GM23338 (cell line): ENCODE data around the gene RFESD. TPM values are rescaled to one million over a fixed set of nuclear protein-coding genes. Genes with fewer than 3 reads are reported as not detected.

Experiments used
- ATAC-seq: fragments of 200-7000 bp; cut with Tn5 transposase; 3 replicates; pipeline ENCODE4 v1.9.1; 2020
- DNase-seq: peaks from one replicate; pipeline ENCODE4 v3.0.0-alpha.2; 2015; ENCODE audit warnings: low spot score
- H2AFZ ChIP-seq: fragments of 200-600 bp; sonication (generic); 2 replicates; pipeline ENCODE4 v1.8.0; 2016; ENCODE audit warnings: antibody characterized with exemption, mild to moderate bottlenecking, moderate library complexity
- H3F3A ChIP-seq: fragments of 200-600 bp; sonication (generic); replicated peaks from 2 replicates; pipeline ENCODE4 v1.8.0; 2017; ENCODE audit warnings: antibody characterized with exemption, mixed run types, low read depth
- H3K27ac ChIP-seq: fragments of 200-600 bp; sonication (generic); 2 replicates; pipeline ENCODE4 v1.6.1; 2016; ENCODE audit warnings: low read depth
- H3K27me3 ChIP-seq: fragments of 200-600 bp; sonication (generic); 2 replicates; pipeline ENCODE4 v1.8.0; 2016; ENCODE audit warnings: mild to moderate bottlenecking, mixed run types, moderate library complexity; ENCODE audit not compliant: insufficient read depth
- H3K36me3 ChIP-seq: fragments of 200-600 bp; sonication (generic); 2 replicates; pipeline ENCODE4 v1.8.0; 2016; ENCODE audit warnings: mild to moderate bottlenecking; ENCODE audit not compliant: insufficient read depth
- H3K4me1 ChIP-seq: fragments of 200-600 bp; sonication (generic); 2 replicates; pipeline ENCODE4 v1.8.0; 2016; ENCODE audit warnings: mild to moderate bottlenecking, moderate library complexity; ENCODE audit not compliant: insufficient read depth
- H3K4me2 ChIP-seq: fragments of 200-600 bp; sonication (generic); 2 replicates; pipeline ENCODE4 v1.7.1; 2017; ENCODE audit warnings: mixed run types
- H3K4me3 ChIP-seq: fragments of 200-600 bp; sonication (generic); 2 replicates; pipeline ENCODE4 v1.6.1; 2016; ENCODE audit warnings: mixed run types
- H3K79me2 ChIP-seq: fragments of 200-600 bp; sonication (generic); replicated peaks from 2 replicates; pipeline ENCODE4 v1.8.0; 2017; ENCODE audit warnings: mild to moderate bottlenecking; ENCODE audit not compliant: insufficient read depth
- H3K9me2 ChIP-seq: fragments of 200-600 bp; sonication (generic); 2 replicates; pipeline ENCODE4 v1.8.0; 2017; ENCODE audit not compliant: insufficient read depth
- H4K20me1 ChIP-seq: fragments of 200-600 bp; sonication (generic); replicated peaks from 2 replicates; pipeline ENCODE4 v1.8.0; 2017; ENCODE audit warnings: mild to moderate bottlenecking; ENCODE audit not compliant: insufficient read depth
- H3K27ac Mint-ChIP-seq: 2 replicates; pipeline ENCODE4 v1.8.0; 2020; ENCODE audit warnings: inconsistent platforms, mild to moderate bottlenecking, moderate library complexity, mixed read lengths
- H3K27me3 Mint-ChIP-seq: 3 replicates; pipeline ENCODE4 v1.8.0; 2022; ENCODE audit warnings: low read depth, mild to moderate bottlenecking, moderate library complexity, mixed read lengths, inconsistent platforms; ENCODE audit not compliant: insufficient read depth, poor library complexity
- H3K36me3 Mint-ChIP-seq: 3 replicates; pipeline ENCODE4 v1.8.0; 2021; ENCODE audit warnings: low read depth, mild to moderate bottlenecking, inconsistent platforms, moderate library complexity, mixed read lengths
- H3K4me1 Mint-ChIP-seq: 3 replicates; pipeline ENCODE4 v1.8.0; 2020; ENCODE audit warnings: mild to moderate bottlenecking, inconsistent platforms, mixed read lengths
- H3K4me3 Mint-ChIP-seq: 3 replicates; pipeline ENCODE4 v1.8.0; 2021; ENCODE audit warnings: moderate library complexity, mild to moderate bottlenecking, inconsistent platforms, mixed read lengths
- H3K9me3 Mint-ChIP-seq: 3 replicates; pipeline ENCODE4 v1.8.0; 2020; ENCODE audit warnings: moderate library complexity, mild to moderate bottlenecking, inconsistent platforms, mixed read lengths
- CREB1 ChIP-seq: fragments of 250-450 bp; sonication (Bioruptor Pico); IDR thresholded peaks from 2 replicates; pipeline ENCODE4 v1.5.0; 2020; ENCODE audit warnings: low read depth, mild to moderate bottlenecking, moderate library complexity
- CTCF ChIP-seq, 2 experiments: fragments of 200-600 bp in 1 of 2; sonication (generic) in 1 of 2; conservative IDR thresholded peaks; 2 replicates each; pipeline versions ENCODE4 v1.5.1 to v1.6.1; 2016 to 2017; ENCODE audit warnings: antibody characterized with exemption in 2 of 2, low read depth in 2 of 2, mild to moderate bottlenecking in 2 of 2, moderate library complexity in 1 of 2
- EZH2 ChIP-seq: fragments of 200-600 bp; sonication (generic); IDR thresholded peaks from one replicate; pipeline ENCODE4 v1.8.0; 2017; ENCODE audit warnings: antibody characterized with exemption, mild to moderate bottlenecking, low read depth; ENCODE audit not compliant: unreplicated experiment
- EZH2phosphoT487 ChIP-seq: fragments of 200-600 bp; sonication (generic); IDR thresholded peaks from one replicate; pipeline ENCODE4 v1.8.1; 2018; ENCODE audit warnings: antibody characterized with exemption; ENCODE audit not compliant: unreplicated experiment
- JUNB ChIP-seq: IDR thresholded peaks from one replicate; pipeline ENCODE4 v1.6.1; 2016; ENCODE audit warnings: antibody characterized with exemption; ENCODE audit not compliant: unreplicated experiment
- NANOG ChIP-seq: IDR thresholded peaks from 2 replicates; pipeline ENCODE4 v1.6.1; 2016; ENCODE audit warnings: antibody characterized with exemption, borderline replicate concordance
- POLR2AphosphoS5 ChIP-seq: IDR thresholded peaks from 2 replicates; pipeline ENCODE4 v1.6.1; 2016; ENCODE audit warnings: antibody characterized with exemption, low read depth
- REST ChIP-seq: IDR thresholded peaks from one replicate; pipeline ENCODE4 v1.6.1; 2018; ENCODE audit warnings: antibody characterized with exemption; ENCODE audit not compliant: unreplicated experiment
- STAT1 ChIP-seq: IDR thresholded peaks from one replicate; pipeline ENCODE4 v1.6.1; 2016; ENCODE audit warnings: antibody characterized with exemption; ENCODE audit not compliant: unreplicated experiment
- ZNF114 ChIP-seq: fragments of 250-450 bp; sonication (Bioruptor Pico); IDR thresholded peaks from 2 replicates; pipeline ENCODE4 v1.5.0; 2020; ENCODE audit warnings: mild to moderate bottlenecking, moderate library complexity
- ZNF331 ChIP-seq: fragments of 250-450 bp; sonication (Bioruptor Pico); IDR thresholded peaks from 2 replicates; pipeline ENCODE4 v1.5.0; 2020; ENCODE audit warnings: low read depth, mild to moderate bottlenecking, moderate library complexity
- ZNF462 ChIP-seq: fragments of 250-450 bp; sonication (Bioruptor Pico); IDR thresholded peaks from 2 replicates; pipeline ENCODE4 v1.5.0; 2020; ENCODE audit warnings: mild to moderate bottlenecking, moderate library complexity
- polyA plus RNA-seq: library from polyadenylated mRNA; unstranded; fragments of >200 nt; fragmentation: Nextera tagmentation; extraction: Ambion mirVana; gene quantifications from 2 replicates; pipeline ENCODE4 v1.2.1, GENCODE V29; 2016
- total RNA-seq: library from RNA; depleted of rRNA; stranded (reverse); fragments of >200 nt; shearing (Covaris generic); gene quantifications from 2 replicates; pipeline ENCODE4 v1.2.3, GENCODE V29; 2014

Gene RFESD
- total and polyA plus RNA-seq, 2 experiments from 2014 or later = 2.4 to 6.9 TPM

- TF ChIP-seq JUNB (no peak), CREB1 (CRISPR knock-in tag) (no peak), CTCF (conservative IDR thresholded peaks at IDR 0.05; ENCODE audit: low read depth in 2 of 2) (no peak)
Measured at GRCh38 chr5:95647886-95648860, 1.6 kb downstream of the RFESD start (continued).

GRCh38 chr5:95649274-95649673, 2.7 kb downstream of the RFESD start:
- no peak overlapping the region for H3K4me2 ChIP-seq
- DNase-seq (no peak), ATAC-seq (no peak)
- H3K4me1 ChIP-seq = no peaks in the 10 kb centered on the region
- H3K79me2 ChIP-seq = no peaks in the 10 kb centered on the region
- no peaks in the 10 kb centered on the region for H3F3A ChIP-seq
- Mint-ChIP-seq H3K36me3 (no peaks in the 10 kb centered on the region), H3K27me3 (peaks cover 6% of the 10 kb centered on the region), H3K4me1 (no peaks in the 10 kb centered on the region), H3K9me3 (no peaks in the 10 kb centered on the region), H3K4me3 (no peak overlapping the region), H3K27ac (no peak overlapping the region)
- no peak overlapping the region for H3K4me3 ChIP-seq
- no peaks in the 10 kb centered on the region for H3K9me2 ChIP-seq
- H3K27ac ChIP-seq = no peak overlapping the region
- no peaks in the 10 kb centered on the region for H4K20me1 ChIP-seq
- no peaks in the 10 kb centered on the region for H3K27me3 ChIP-seq
- H3K36me3 ChIP-seq = no peaks in the 10 kb centered on the region
- no peak overlapping the region for H2AFZ ChIP-seq
- no peak for TF ChIP-seq NANOG
- no peak for TF ChIP-seq POLR2AphosphoS5
- no peak for TF ChIP-seq EZH2phosphoT487
- no peak for TF ChIP-seq ZNF462 (CRISPR knock-in tag)
- TF ChIP-seq STAT1 = no peak
- no peak for TF ChIP-seq ZNF331 (CRISPR knock-in tag)
- no peak for TF ChIP-seq REST
- no peak for TF ChIP-seq ZNF114 (CRISPR knock-in tag)
- TF ChIP-seq JUNB = no peak
- TF ChIP-seq CREB1 (CRISPR knock-in tag) = no peak
- TF ChIP-seq EZH2 = no peak
